ENCODE measurements around the gene HBP1.
A peak's percentile ranks its signal among the peaks of the same experiment; 100 is the strongest.
"Not testable (repeated sequence)": the region's sequence is repeated elsewhere in the genome, so short reads cannot be mapped to it uniquely, and the experiment has no call there.

HBP1 gene

GRCh38 chr7:107154826-107155225 is 14.0 kb upstream of the HBP1 start:
- no peak for DNase-seq (ENCODE audit: low read depth in 2 of 2)

- DNase-seq (ENCODE audit: low read depth in 2 of 2) = not testable (repeated sequence)
These were observed 13.1 kb upstream of the HBP1 start for GRCh38 chr7:107155726-107156125.

- no peak for DNase-seq (ENCODE audit: low read depth in 2 of 2)
These were observed 11.7 kb upstream of the HBP1 start for GRCh38 chr7:107157091-107157490.

GRCh38 chr7:107158028-107158427 is 10.8 kb upstream of the HBP1 start:
- DNase-seq (ENCODE audit: low read depth in 2 of 2) = no peak

- no peak for DNase-seq (ENCODE audit: low read depth in 2 of 2)
These were observed 8.4 kb upstream of the HBP1 start for GRCh38 chr7:107160389-107160788.

- DNase-seq (ENCODE audit: low read depth in 2 of 2) = no peak
These were observed 7.4 kb upstream of the HBP1 start for GRCh38 chr7:107161415-107161814.

- DNase-seq (ENCODE audit: low read depth in 2 of 2) = no peak
These were observed 6.3 kb upstream of the HBP1 start for GRCh38 chr7:107162475-107162874.

GRCh38 chr7:107164092-107164491 is 4.7 kb upstream of the HBP1 start:
- DNase-seq (ENCODE audit: low read depth in 2 of 2) = no peak

GRCh38 chr7:107165341-107165740 is 3.5 kb upstream of the HBP1 start:
- DNase-seq (ENCODE audit: low read depth in 2 of 2) = no peak

- no peak for DNase-seq (ENCODE audit: low read depth in 2 of 2)
These were observed 1.9 kb upstream of the HBP1 start for GRCh38 chr7:107166736-107167426.

GRCh38 chr7:107167483-107168232 is 1.1 kb upstream of the HBP1 start:
- DNase-seq (ENCODE audit: low read depth in 2 of 2) = peak in 1 of 2 donors; percentile 46

- DNase-seq (ENCODE audit: low read depth in 2 of 2) = peak; percentile 85 to 88
These were observed 582 bp downstream of the HBP1 start for GRCh38 chr7:107169120-107170050.

- DNase-seq (ENCODE audit: low read depth in 2 of 2) = no peak
These were observed 1.5 kb downstream of the HBP1 start for GRCh38 chr7:107170051-107170915.

- no peak for DNase-seq (ENCODE audit: low read depth in 2 of 2)
These were observed 2.7 kb downstream of the HBP1 start for GRCh38 chr7:107171496-107171895.

GRCh38 chr7:107172276-107173032 is 3.7 kb downstream of the HBP1 start:
- no peak for DNase-seq (ENCODE audit: low read depth in 2 of 2)

- DNase-seq (ENCODE audit: low read depth in 2 of 2) = no peak
These were observed 4.4 kb downstream of the HBP1 start for GRCh38 chr7:107173191-107173590.

- no peak for DNase-seq (ENCODE audit: low read depth in 2 of 2)
These were observed 5.0 kb downstream of the HBP1 start for GRCh38 chr7:107173691-107174406.

GRCh38 chr7:107179326-107180164 is 10.7 kb downstream of the HBP1 start:
- no peak for DNase-seq (ENCODE audit: low read depth in 2 of 2)

GRCh38 chr7:107180378-107180777 is 11.6 kb downstream of the HBP1 start:
- DNase-seq (ENCODE audit: low read depth in 2 of 2) = peak; percentile 50 to 52
